Neural cell (in vitro differentiated cells): ENCODE results near the gene ATE1.

Source experiments
- CTCF ChIP-seq: fragments of 450-650 bp; IDR thresholded peaks from 2 replicates; pipeline ENCODE4 v1.5.1; 2014; ENCODE audit warnings: antibody characterized with exemption, mild to moderate bottlenecking, moderate library complexity; ENCODE audit not compliant: poor library complexity, severe bottlenecking
- EP300 ChIP-seq: fragments of 450-650 bp; conservative IDR thresholded peaks from 2 replicates; pipeline ENCODE4 v1.6.1; 2014; ENCODE audit warnings: antibody characterized with exemption, mild to moderate bottlenecking, moderate library complexity; ENCODE audit not compliant: poor library complexity, severe bottlenecking
- EZH2 ChIP-seq: fragments of 200-600, 300-800 bp; shearing (Covaris generic), sonication (generic); IDR thresholded peaks from 2 replicates; pipeline ENCODE4 v1.6.1; 2014; ENCODE audit warnings: antibody characterized with exemption, low read length, borderline replicate concordance, mild to moderate bottlenecking; ENCODE audit not compliant: insufficient read depth, poor library complexity, severe bottlenecking
- RAD21 ChIP-seq: fragments of 450-650 bp; conservative IDR thresholded peaks from 2 replicates; pipeline ENCODE4 v1.6.1; 2014; ENCODE audit warnings: antibody characterized with exemption, mild to moderate bottlenecking, moderate library complexity

- no peak for TF ChIP-seq CTCF
- TF ChIP-seq RAD21, result no peak
- TF ChIP-seq EP300, result no peak
- no peak for TF ChIP-seq EZH2
These were observed 154.9 kb downstream of the ATE1 start for GRCh38 chr10:121772884-121773283.
